Measurements from ENCODE around the gene LDAH. TPM values are rescaled to one million over a fixed set of nuclear protein-coding genes. Genes with fewer than 3 reads are reported as not detected.

LDAH gene
- total and polyA plus RNA-seq, 2 donors (not counting 3 experiments of a cell fraction or from before 2014, with no cell fraction given): 12.3 to 24.0 TPM

GRCh38 chr2:20651731-20652099 is 171.2 kb downstream of the LDAH start:
- Histone ChIP-seq H2AFZ (ENCODE audit: low read depth, low read length) (peak overlapping the region; percentile 96), H3K27me3 (ENCODE audit: control insufficient read depth in 2 of 2, insufficient read depth in 2 of 2, low read length in 2 of 2) (peaks cover 9 to 14% of the 10 kb centered on the region in 2 experiments), H3K36me3 (ENCODE audit: control insufficient read depth in 2 of 2, extremely low read depth in 1 of 2, insufficient read depth in 2 of 2, low read length in 2 of 2) (no peaks in the 10 kb centered on the region), H3K79me2 (ENCODE audit: control insufficient read depth, insufficient read depth, low read length) (no peaks in the 10 kb centered on the region), H3K9ac (replicated peaks; ENCODE audit: extremely low read depth, insufficient read depth, low read length) (peak overlapping the region; percentile 33), H3K27ac (ENCODE audit: insufficient read depth, low read depth, low read length) (no peak overlapping the region), H4K20me1 (replicated peaks; ENCODE audit: control insufficient read depth, extremely low read depth, insufficient read depth, low read length) (no peaks in the 10 kb centered on the region), H3K9me1 (replicated peaks; ENCODE audit: control insufficient read depth, extremely low read depth, insufficient read depth, low read length) (no peaks in the 10 kb centered on the region), H3K4me3 (replicated peaks in 1 of 3; ENCODE audit: insufficient read depth in 1 of 3, low read depth in 1 of 3, low read length in 3 of 3) (peak overlapping the region in 1 of 3 experiments; percentile 52), H3K4me1 (ENCODE audit: control insufficient read depth, extremely low read depth, insufficient read depth, low read length) (peaks cover 10% of the 10 kb centered on the region), H3K4me2 (ENCODE audit: insufficient read depth, low read length) (peak overlapping the region; percentile 75), H3K9me3 (replicated peaks; ENCODE audit: control insufficient read depth, insufficient read depth, low read length) (no peaks in the 10 kb centered on the region)
- TF ChIP-seq MYC (IDR thresholded peaks at IDR 0.05; ENCODE audit: low read depth, low read length) (no peak), MAX (IDR thresholded peaks at IDR 0.05; ENCODE audit: insufficient read depth, insufficient read length) (no peak), GATA2 (IDR thresholded peaks at IDR 0.05; ENCODE audit: insufficient read depth, insufficient read length, low read depth, low read length) (no peak), POLR2A (IDR thresholded peaks at IDR 0.05; ENCODE audit: low read depth, low read length) (no peak), EZH2 (IDR thresholded peaks at IDR 0.05; ENCODE audit: borderline replicate concordance, low read depth, low read length, severe bottlenecking) (no peak)
- ChIA-PET CTCF (interaction anchor here (0.8 to 3.5 kb wide), 23 partner anchors 9 to 311 kb away, joined by 3 to 22 read pairs (median 4); partner anchors contain the start of genes GDF7 and RHOB), POLR2A (interaction anchor here (1.1 to 3.3 kb wide), 2 partner anchors 171 to 205 kb away, joined by 3 to 12 read pairs; partner anchors contain the start of genes LDAH and RHOB)
- DNase-seq (ENCODE audit: low read depth, low spot score) (no peak), FAIRE-seq (no peak)
- no TSS peak for BruUV-seq (replicated peaks)
- intact Hi-C loops (cut with micrococcal nuclease): loop anchor here (1.0 kb wide), 1 partner anchor 208 kb away; no protein-coding TSS in a partner anchor
- dilution Hi-C loops (cut with MboI; ENCODE audit: extremely low pct_ligation_motif_present, low sequenced_read_pairs): no loop called here

- Histone ChIP-seq H3K36me3 (ENCODE audit: control insufficient read depth in 2 of 2, extremely low read depth in 1 of 2, insufficient read depth in 2 of 2, low read length in 2 of 2) (no peaks in the 10 kb centered on the region), H3K4me1 (ENCODE audit: control insufficient read depth, extremely low read depth, insufficient read depth, low read length) (peaks cover 10% of the 10 kb centered on the region), H3K79me2 (ENCODE audit: control insufficient read depth, insufficient read depth, low read length) (no peaks in the 10 kb centered on the region), H4K20me1 (replicated peaks; ENCODE audit: control insufficient read depth, extremely low read depth, insufficient read depth, low read length) (no peaks in the 10 kb centered on the region), H3K4me2 (ENCODE audit: insufficient read depth, low read length) (peak within 1 kb of the TSS; percentile 75), H3K27me3 (ENCODE audit: control insufficient read depth in 2 of 2, insufficient read depth in 2 of 2, low read length in 2 of 2) (peaks cover 9 to 10% of the 10 kb centered on the region in 2 experiments), H2AFZ (ENCODE audit: low read depth, low read length) (peak within 1 kb of the TSS; percentile 96), H3K9me3 (replicated peaks; ENCODE audit: control insufficient read depth, insufficient read depth, low read length) (no peaks in the 10 kb centered on the region), H3K9me1 (replicated peaks; ENCODE audit: control insufficient read depth, extremely low read depth, insufficient read depth, low read length) (no peaks in the 10 kb centered on the region), H3K9ac (replicated peaks; ENCODE audit: extremely low read depth, insufficient read depth, low read length) (peak within 1 kb of the TSS; percentile 80), H3K27ac (ENCODE audit: insufficient read depth, low read depth, low read length) (peak within 1 kb of the TSS; percentile 64), H3K4me3 (replicated peaks in 1 of 3; ENCODE audit: insufficient read depth in 1 of 3, low read depth in 1 of 3, low read length in 3 of 3) (peak within 1 kb of the TSS; percentile 50 to 95 (median 75))
- ChIA-PET POLR2A (interaction anchor here (1.1 to 3.3 kb wide), 2 partner anchors 172 to 204 kb away, joined by 3 to 12 read pairs; partner anchors contain the start of genes LDAH and RHOB), CTCF (interaction anchor here (0.8 to 3.5 kb wide), 27 partner anchors 9 to 360 kb away, joined by 3 to 22 read pairs (median 4); partner anchors contain the start of genes GDF7 and RHOB)
- FAIRE-seq (peak; percentile 85), DNase-seq (ENCODE audit: low read depth, low spot score) (peak; percentile 77)
- TF ChIP-seq EZH2 (IDR thresholded peaks at IDR 0.05; ENCODE audit: borderline replicate concordance, low read depth, low read length, severe bottlenecking): no peak
- peak; percentile 73 to 96 for TF ChIP-seq CTCF (IDR thresholded peaks at IDR 0.05; ENCODE audit: extremely low read depth in 1 of 2, insufficient read depth in 1 of 2, low read depth in 1 of 2, low read length in 2 of 2)
- peak; percentile 87 for TF ChIP-seq POLR2A (IDR thresholded peaks at IDR 0.05; ENCODE audit: low read depth, low read length)
- TF ChIP-seq FOS (IDR thresholded peaks at IDR 0.05; ENCODE audit: borderline replicate concordance, insufficient read depth, low read length): no peak
- TF ChIP-seq POLR2AphosphoS5 (IDR thresholded peaks at IDR 0.05; ENCODE audit: insufficient read depth, low read depth, low read length): peak; percentile 94
- TF ChIP-seq JUN (IDR thresholded peaks at IDR 0.05; ENCODE audit: borderline replicate concordance, insufficient read depth, insufficient read length, low read depth): no peak
- TF ChIP-seq GATA2 (IDR thresholded peaks at IDR 0.05; ENCODE audit: insufficient read depth, insufficient read length, low read depth, low read length): no peak
- no peak for TF ChIP-seq MYC (IDR thresholded peaks at IDR 0.05; ENCODE audit: low read depth, low read length)
- no peak for TF ChIP-seq MAX (IDR thresholded peaks at IDR 0.05; ENCODE audit: insufficient read depth, insufficient read length)
- intact Hi-C loops (cut with micrococcal nuclease) (loop anchor here (1.0 kb wide), 1 partner anchor 208 kb away; no protein-coding TSS in a partner anchor), dilution Hi-C loops (cut with MboI; ENCODE audit: extremely low pct_ligation_motif_present, low sequenced_read_pairs) (no loop called here)
- BruUV-seq (replicated peaks): TSS peak; percentile 67
These were observed 171.8 kb downstream of the LDAH start, which contains the start of gene HS1BP3 for GRCh38 chr2:20650877-20651730. Gene HS1BP3, minus strand, starts transcription at chr2:20651098. Its CDS starts 35 bp downstream, at chr2:20651063.

All from endothelial cell of umbilical vein (primary cell).